Prostate gland (tissue), 2 donors: Measurements from ENCODE around the gene WNT2. TPM values are rescaled to one million over a fixed set of nuclear protein-coding genes. Genes with fewer than 3 reads are reported as not detected.

ENCODE experiments used
- DNase-seq: peaks from one replicate; pipeline ENCODE4 v3.0.0-alpha.2; 2019; ENCODE audit warnings: low spot score
- H3K27ac ChIP-seq, 2 donors: fragments of 200-600 bp; sonication (generic); 2 replicates each; pipeline ENCODE4 v1.5.1; 2017 to 2019
- H3K27me3 ChIP-seq: fragments of 200-600 bp; sonication (generic); replicated peaks from 2 replicates; pipeline ENCODE4 v1.5.1; 2019; ENCODE audit not compliant: insufficient read depth
- H3K36me3 ChIP-seq, 2 donors: fragments of 200-600 bp; sonication (generic); 1 replicate in 1 of 2; 2 replicates in 1 of 2; pipeline versions ENCODE4 v1.5.1 to v1.8.1; 2017 to 2019
- H3K4me1 ChIP-seq: fragments of 200-600 bp; sonication (generic); replicated peaks from 2 replicates; pipeline ENCODE4 v1.5.1; 2019
- H3K4me3 ChIP-seq, 2 donors: fragments of 200-600 bp; sonication (generic); 2 replicates each; pipeline ENCODE4 v1.5.1; 2017 to 2019
- H3K9me3 ChIP-seq: fragments of 200-600 bp; sonication (generic); 2 replicates; pipeline ENCODE4 v1.5.1; 2017
- POLR2A ChIP-seq: fragments of 450-650 bp; IDR thresholded peaks from one replicate; pipeline ENCODE4 v1.6.1; 2016; ENCODE audit warnings: antibody characterized with exemption, mild to moderate bottlenecking
- POLR2AphosphoS5 ChIP-seq: sonication (generic); formaldehyde crosslinking; IDR thresholded peaks from one replicate; pipeline ENCODE4 v1.6.1; 2017; ENCODE audit warnings: antibody characterized with exemption
- whole genome bisulfite sequencing: methylation state at CpG from one replicate; pipeline ENCODE4 v1.1.5; 2018; 5-methylcytosine and 5-hydroxymethylcytosine counted together
- intact Hi-C: fragments of 100-400 bp; cut with DNase I; formaldehyde crosslinking; loops from one replicate; pipeline ENCODE4 v1.14.2; 2022
- total RNA-seq, 2 donors: library from RNA; depleted of rRNA; stranded (reverse); fragments of >200 nt; gene quantifications; one replicate each; pipeline ENCODE4 v1.1.0, GENCODE V29; 2016
- TF ChIP-seq, protein P1 (sequence below), 4 experiments: fragments of 200-600 bp in 2 of 4; fragments of 450-650 bp in 2 of 4; sonication (generic) in 2 of 4; IDR thresholded peaks; 1 replicate in 3 of 4; 2 replicates in 1 of 4; pipeline ENCODE4 v1.5.1; 2016 to 2019; ENCODE audit warnings: antibody characterized with exemption in 4 of 4, mild to moderate bottlenecking in 2 of 4, moderate library complexity in 2 of 4

The WNT2 gene
- total RNA-seq, 2 donors from 2014 or later: 1.1 to 2.3 TPM

DNA sequence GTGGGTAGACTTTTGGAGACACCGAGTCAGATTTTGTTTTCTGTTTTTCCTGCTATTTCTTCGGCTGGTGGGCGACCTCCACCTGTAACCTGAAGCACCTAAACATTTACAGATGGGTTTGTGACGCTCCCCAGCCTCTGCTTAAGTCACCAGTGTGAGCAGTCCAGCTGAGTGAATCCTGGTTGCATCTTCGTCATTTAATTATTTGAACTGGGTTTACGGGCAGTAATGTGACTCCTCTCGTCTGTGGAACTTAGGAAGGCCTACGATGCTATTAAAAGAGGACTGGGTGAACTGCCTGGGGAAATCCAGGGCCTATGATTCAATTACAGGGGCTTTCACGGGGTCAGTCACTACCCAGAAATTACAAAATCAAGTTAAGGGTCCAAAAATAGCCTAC, 52.5 kb downstream of the WNT2 start:
- 52% methylated on average over 9 of the region's 9 CpGs for WGBS
- no peak overlapping the region for H3K4me3 ChIP-seq
- intact Hi-C loops: no loop called here
- H3K27me3 ChIP-seq: no peaks in the 10 kb centered on the region
- no peak for TF ChIP-seq POLR2A
- TF ChIP-seq, protein P1, sequence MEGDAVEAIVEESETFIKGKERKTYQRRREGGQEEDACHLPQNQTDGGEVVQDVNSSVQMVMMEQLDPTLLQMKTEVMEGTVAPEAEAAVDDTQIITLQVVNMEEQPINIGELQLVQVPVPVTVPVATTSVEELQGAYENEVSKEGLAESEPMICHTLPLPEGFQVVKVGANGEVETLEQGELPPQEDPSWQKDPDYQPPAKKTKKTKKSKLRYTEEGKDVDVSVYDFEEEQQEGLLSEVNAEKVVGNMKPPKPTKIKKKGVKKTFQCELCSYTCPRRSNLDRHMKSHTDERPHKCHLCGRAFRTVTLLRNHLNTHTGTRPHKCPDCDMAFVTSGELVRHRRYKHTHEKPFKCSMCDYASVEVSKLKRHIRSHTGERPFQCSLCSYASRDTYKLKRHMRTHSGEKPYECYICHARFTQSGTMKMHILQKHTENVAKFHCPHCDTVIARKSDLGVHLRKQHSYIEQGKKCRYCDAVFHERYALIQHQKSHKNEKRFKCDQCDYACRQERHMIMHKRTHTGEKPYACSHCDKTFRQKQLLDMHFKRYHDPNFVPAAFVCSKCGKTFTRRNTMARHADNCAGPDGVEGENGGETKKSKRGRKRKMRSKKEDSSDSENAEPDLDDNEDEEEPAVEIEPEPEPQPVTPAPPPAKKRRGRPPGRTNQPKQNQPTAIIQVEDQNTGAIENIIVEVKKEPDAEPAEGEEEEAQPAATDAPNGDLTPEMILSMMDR (IDR thresholded peaks at IDR 0.05): no peak
- no peak for TF ChIP-seq POLR2AphosphoS5
- H3K9me3 ChIP-seq: no peaks in the 10 kb centered on the region
- H3K36me3 ChIP-seq: no peaks in the 10 kb centered on the region
- DNase-seq: no peak
- no peak overlapping the region for H3K27ac ChIP-seq
- H3K4me1 ChIP-seq: peaks cover 4% of the 10 kb centered on the region

DNA sequence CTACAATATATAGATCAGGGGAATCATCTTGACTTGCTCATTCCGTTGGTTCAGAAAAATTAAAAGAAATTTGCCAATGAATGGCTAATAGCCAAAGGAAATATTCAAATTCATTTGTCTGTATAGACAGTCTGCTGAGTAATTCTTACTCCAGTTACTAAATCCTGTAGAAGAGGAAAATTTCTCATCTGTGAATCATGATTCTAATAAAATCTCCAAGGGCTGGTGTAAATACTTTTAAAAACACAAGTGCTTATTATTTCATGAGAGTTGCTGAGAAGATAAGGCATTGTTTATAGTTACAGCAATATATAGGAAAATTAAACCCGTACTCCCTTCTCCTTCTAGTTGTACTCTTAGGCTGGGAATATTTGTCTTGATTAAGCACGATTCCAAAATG, 53.0 kb downstream of the WNT2 start:
- Histone ChIP-seq H3K27ac (no peak overlapping the region), H3K4me3 (no peak overlapping the region), H3K4me1 (peaks cover 4% of the 10 kb centered on the region), H3K9me3 (no peaks in the 10 kb centered on the region), H3K36me3 (no peaks in the 10 kb centered on the region), H3K27me3 (no peaks in the 10 kb centered on the region)
- DNase-seq: no peak
- no peak for TF ChIP-seq POLR2AphosphoS5
- TF ChIP-seq, protein P1 (IDR thresholded peaks at IDR 0.05): no peak
- no peak for TF ChIP-seq POLR2A
- 68% methylated on average over 3 of the region's 3 CpGs for WGBS
- intact Hi-C loops: no loop called here

DNA sequence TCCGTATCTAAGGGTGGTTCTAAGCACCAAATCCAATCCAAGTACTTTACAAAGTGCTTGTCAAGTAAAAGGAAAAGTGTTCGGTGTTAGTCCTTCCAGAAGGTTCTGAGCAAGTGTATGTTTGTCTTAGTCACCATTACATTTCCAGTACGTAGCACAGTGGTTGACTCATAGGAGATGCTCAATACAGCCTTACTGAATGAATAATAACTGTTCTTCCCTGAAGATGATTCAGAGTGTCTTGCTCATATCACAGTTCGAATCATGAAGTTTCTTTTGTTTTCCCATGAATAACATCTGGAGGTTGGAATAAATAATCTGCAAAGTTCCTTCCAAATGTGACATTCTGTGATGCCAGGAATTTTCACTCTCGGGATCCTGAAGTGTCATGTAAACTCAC, 53.4 kb downstream of the WNT2 start:
- intact Hi-C loops: no loop called here
- 57% methylated on average over 5 of the region's 5 CpGs for WGBS
- no peak for DNase-seq
- Histone ChIP-seq H3K36me3 (no peaks in the 10 kb centered on the region), H3K9me3 (no peaks in the 10 kb centered on the region), H3K27me3 (no peaks in the 10 kb centered on the region), H3K4me1 (peaks cover 4% of the 10 kb centered on the region), H3K27ac (no peak overlapping the region), H3K4me3 (no peak overlapping the region)
- TF ChIP-seq POLR2A (no peak), POLR2AphosphoS5 (no peak)
- TF ChIP-seq, protein P1 (IDR thresholded peaks at IDR 0.05): no peak

DNA sequence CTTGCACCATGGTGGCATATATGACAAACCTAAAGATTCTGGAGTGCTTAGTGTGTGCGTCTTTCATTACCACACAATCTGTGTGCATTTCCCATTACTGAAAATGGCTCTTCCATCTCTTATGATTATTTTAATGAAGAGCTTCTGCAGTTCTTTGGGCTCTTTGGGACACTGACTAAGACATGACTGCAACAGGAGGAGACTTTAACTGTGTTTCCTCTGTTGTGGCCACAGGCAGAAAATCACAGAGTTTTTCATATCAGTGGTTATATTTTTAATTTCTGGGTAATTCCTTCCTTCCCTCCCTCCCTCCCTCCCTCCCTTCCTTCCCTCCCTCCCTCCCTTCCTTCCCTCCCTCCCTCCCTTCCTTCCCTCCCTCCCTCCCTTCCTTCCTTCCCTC, 58.1 kb downstream of the WNT2 start:
- intact Hi-C loops: no loop called here
- H3K4me3 ChIP-seq: no peak overlapping the region
- H3K4me1 ChIP-seq: no peaks in the 10 kb centered on the region
- H3K27me3 ChIP-seq: no peaks in the 10 kb centered on the region
- DNase-seq: no peak
- H3K27ac ChIP-seq: no peak overlapping the region
- H3K36me3 ChIP-seq: no peaks in the 10 kb centered on the region
- TF ChIP-seq POLR2AphosphoS5: no peak
- no peak for TF ChIP-seq POLR2A
- TF ChIP-seq, protein P1 (IDR thresholded peaks at IDR 0.05): no peak
- H3K9me3 ChIP-seq: no peaks in the 10 kb centered on the region
- WGBS: 100% methylated on average over 1 of the region's 1 CpG

DNA sequence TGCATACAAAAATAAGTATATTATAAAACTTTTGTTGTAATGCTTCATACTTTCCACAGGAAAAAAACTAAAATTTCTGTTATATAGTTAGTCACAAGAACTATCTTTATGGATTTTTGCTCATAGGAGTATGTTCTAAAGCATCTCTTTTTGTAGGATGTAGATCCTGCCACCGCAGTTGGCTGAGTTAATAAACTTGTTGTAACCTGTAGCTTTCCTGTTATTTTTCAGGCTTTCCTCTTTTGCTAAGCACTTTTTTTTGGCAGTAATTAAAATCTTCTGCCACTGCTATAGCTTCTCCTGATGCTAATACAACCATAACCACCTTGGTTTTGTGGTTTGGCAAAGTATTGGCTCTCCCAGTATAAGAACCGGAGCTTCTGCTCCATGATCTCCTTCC, 60.3 kb downstream of the WNT2 start:
- WGBS: 56% methylated on average over 2 of the region's 2 CpGs
- no peak for DNase-seq
- Histone ChIP-seq H3K36me3 (no peaks in the 10 kb centered on the region), H3K4me3 (no peak overlapping the region), H3K27ac (no peak overlapping the region), H3K9me3 (no peaks in the 10 kb centered on the region), H3K4me1 (no peaks in the 10 kb centered on the region), H3K27me3 (no peaks in the 10 kb centered on the region)
- no peak for TF ChIP-seq POLR2AphosphoS5
- TF ChIP-seq, protein P1 (IDR thresholded peaks at IDR 0.05): no peak
- TF ChIP-seq POLR2A: no peak
- intact Hi-C loops: no loop called here
